Spinal cord (tissue), 10 donors: ENCODE data around the gene ABTB2. TPM values are rescaled to one million over a fixed set of nuclear protein-coding genes. Genes with fewer than 3 reads are reported as not detected.

Source experiments
- DNase-seq, 6 donors: peaks; one replicate each; pipeline versions ENCODE4 v3.0.0 to v3.0.0-alpha.2; 2013 to 2015; ENCODE audit warnings: low spot score in 6 of 6, low read depth in 4 of 6
- H3K27ac ChIP-seq: one replicate; pipeline ENCODE4 v1.5.1; 2013; ENCODE audit warnings: low read depth, low read length, control low read depth
- H3K27me3 ChIP-seq: one replicate; pipeline ENCODE4 v1.6.1; 2013; ENCODE audit warnings: low read length; ENCODE audit not compliant: control insufficient read depth, insufficient read depth
- H3K36me3 ChIP-seq: one replicate; pipeline ENCODE4 v1.6.1; 2013; ENCODE audit warnings: low read length; ENCODE audit not compliant: control insufficient read depth, insufficient read depth
- H3K4me1 ChIP-seq: one replicate; pipeline ENCODE4 v1.6.1; 2013; ENCODE audit warnings: low read length; ENCODE audit not compliant: control insufficient read depth, insufficient read depth
- H3K4me3 ChIP-seq: one replicate; pipeline ENCODE4 v1.5.1; 2013; ENCODE audit warnings: low read depth, low read length, control low read depth
- H3K9me3 ChIP-seq: one replicate; pipeline ENCODE4 v1.6.1; 2013; ENCODE audit warnings: low read length; ENCODE audit not compliant: control insufficient read depth, insufficient read depth
- WGBS: methylation state at CpG from one replicate; pipeline ENCODE4 v1.1.5; 2013; ENCODE audit warnings: missing lambda C conversion rate; ENCODE audit not compliant: insufficient coverage; 5-methylcytosine and 5-hydroxymethylcytosine counted together
- polyA plus RNA-seq, 2 donors: library from polyadenylated mRNA; unstranded; fragments of 120-200 nt; gene quantifications; one replicate each; pipeline ENCODE4 v1.2.1, GENCODE V29; 2013; ENCODE audit not compliant: insufficient read length in 2 of 2
- total RNA-seq, 2 donors: library from RNA; depleted of rRNA in 1 of 2; stranded (reverse); fragments of 120-200 nt in 1 of 2; fragments of >200 nt in 1 of 2; gene quantifications; one replicate each; pipeline versions ENCODE4 v1.2.3 to v1.2.4, GENCODE V29; 2013 to 2014
- donor health status: healthy.

Gene ABTB2
- total and polyA plus RNA-seq, 4 donors = 4.0 to 16.8 (median 9.4) TPM

GRCh38 chr11:34136420-34136819 is 221.4 kb downstream of the ABTB2 start:
- Histone ChIP-seq H3K36me3 (peaks cover 84% of the 10 kb centered on the region), H3K27ac (no peak overlapping the region), H3K27me3 (no peaks in the 10 kb centered on the region), H3K4me3 (no peak overlapping the region), H3K4me1 (no peaks in the 10 kb centered on the region), H3K9me3 (no peaks in the 10 kb centered on the region)
- 85% methylated on average over 5 of the region's 8 CpGs for WGBS
- DNase-seq = no peak

GRCh38 chr11:34135439-34135838 is 222.4 kb downstream of the ABTB2 start:
- H3K9me3 ChIP-seq = no peaks in the 10 kb centered on the region
- no peak for DNase-seq
- no peak overlapping the region for H3K27ac ChIP-seq
- H3K4me3 ChIP-seq = no peak overlapping the region
- H3K27me3 ChIP-seq = no peaks in the 10 kb centered on the region
- H3K36me3 ChIP-seq = peaks cover 85% of the 10 kb centered on the region
- no peaks in the 10 kb centered on the region for H3K4me1 ChIP-seq
- 88% methylated on average over 1 of the region's 3 CpGs for WGBS

DNA sequence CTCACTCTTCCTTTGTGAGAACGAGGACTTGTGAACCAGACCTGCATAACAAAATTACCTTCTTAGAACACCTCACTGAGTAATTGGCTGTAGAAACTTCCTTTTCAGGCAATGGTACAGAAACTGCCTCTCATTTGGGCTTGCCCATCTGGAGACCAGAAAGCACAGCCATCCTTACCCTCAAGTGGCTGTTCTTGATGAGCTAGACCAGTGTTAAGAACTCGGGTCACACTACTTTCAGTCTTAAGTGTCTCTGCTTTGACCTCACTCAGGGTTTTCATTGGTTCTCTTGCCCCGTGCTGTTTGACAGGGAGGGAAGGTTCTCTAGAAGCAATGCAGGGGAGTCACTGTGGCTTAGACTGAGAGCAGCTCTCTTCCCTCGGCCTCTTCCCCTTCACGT is 223.0 kb downstream of the ABTB2 start:
- WGBS = 89% methylated on average over 4 of the region's 5 CpGs

GRCh38 chr11:34132261-34132965 is 225.4 kb downstream of the ABTB2 start:
- no peaks in the 10 kb centered on the region for H3K27me3 ChIP-seq
- H3K4me3 ChIP-seq = no peak overlapping the region
- no peaks in the 10 kb centered on the region for H3K9me3 ChIP-seq
- no peak for DNase-seq
- no peaks in the 10 kb centered on the region for H3K4me1 ChIP-seq
- 88% methylated on average over 4 of the region's 4 CpGs for WGBS
- H3K27ac ChIP-seq = no peak overlapping the region
- peaks cover 74% of the 10 kb centered on the region for H3K36me3 ChIP-seq

More for the DNA sequence above, 223.0 kb downstream of the ABTB2 start:
- H3K36me3 ChIP-seq = peaks cover 81% of the 10 kb centered on the region
- no peaks in the 10 kb centered on the region for H3K9me3 ChIP-seq
- no peak overlapping the region for H3K27ac ChIP-seq
- H3K4me1 ChIP-seq = no peaks in the 10 kb centered on the region
- H3K4me3 ChIP-seq = no peak overlapping the region
- no peak for DNase-seq
- no peaks in the 10 kb centered on the region for H3K27me3 ChIP-seq

- Histone ChIP-seq H3K27ac (no peak overlapping the region), H3K4me1 (no peaks in the 10 kb centered on the region), H3K9me3 (no peaks in the 10 kb centered on the region), H3K4me3 (no peak overlapping the region), H3K36me3 (peaks cover 62% of the 10 kb centered on the region), H3K27me3 (no peaks in the 10 kb centered on the region)
- DNase-seq = no peak
- 100% methylated on average over 1 of the region's 3 CpGs for WGBS
Observed at GRCh38 chr11:34128824-34129223, 229.0 kb downstream of the ABTB2 start.

DNA sequence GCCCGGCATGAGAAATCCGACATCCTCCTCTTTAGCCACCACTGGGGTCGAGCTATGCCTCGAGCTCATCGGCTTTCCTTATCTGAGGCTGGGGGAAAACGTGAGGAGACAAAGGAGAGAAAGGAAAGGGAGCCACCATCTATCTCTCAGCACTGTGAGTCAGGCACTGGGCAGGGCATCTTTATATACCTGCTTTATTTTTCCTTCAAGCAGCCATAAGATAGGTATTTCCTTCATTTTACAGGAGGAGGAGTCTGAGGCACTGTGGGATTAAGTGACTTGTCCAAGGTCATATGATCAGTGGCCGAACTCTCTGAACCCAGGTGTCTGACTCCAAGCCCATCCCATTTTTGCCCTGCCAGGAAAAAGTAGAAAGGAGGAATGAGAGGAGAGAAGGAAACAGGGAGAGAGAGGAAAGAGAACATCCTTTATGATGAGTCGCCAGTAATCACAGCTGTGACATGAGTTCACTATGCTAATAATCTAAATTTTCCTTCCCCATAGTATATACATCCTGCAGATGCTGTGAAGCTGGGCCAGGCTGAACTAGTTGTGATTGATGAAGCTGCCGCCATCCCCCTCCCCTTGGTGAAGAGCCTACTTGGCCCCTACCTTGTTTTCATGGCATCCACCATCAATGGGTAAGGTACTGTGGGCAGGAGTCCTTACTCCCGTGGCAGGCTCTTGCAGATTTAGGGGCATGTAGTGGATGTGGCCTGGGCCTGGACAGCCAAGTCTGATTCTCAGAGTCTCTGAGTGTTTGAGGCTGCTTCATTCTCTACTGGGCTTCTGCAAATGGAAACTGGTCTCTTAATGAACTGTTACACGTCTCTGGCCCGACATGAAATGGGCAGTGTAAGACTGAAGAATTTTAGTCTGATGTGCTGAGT is 230.6 kb downstream of the ABTB2 start:
- Histone ChIP-seq H3K4me3 (no peak overlapping the region), H3K27ac (no peak overlapping the region), H3K4me1 (no peaks in the 10 kb centered on the region), H3K27me3 (no peaks in the 10 kb centered on the region), H3K36me3 (peaks cover 66% of the 10 kb centered on the region), H3K9me3 (no peaks in the 10 kb centered on the region)
- no peak for DNase-seq
- WGBS = 93% methylated on average over 5 of the region's 12 CpGs

- no CpG with 5 or more reads among the region's 4 CpGs for WGBS
- H3K4me1 ChIP-seq = no peaks in the 10 kb centered on the region
Observed at GRCh38 chr11:34124885-34125668, 232.7 kb downstream of the ABTB2 start.

GRCh38 chr11:34120651-34121050 is 237.2 kb downstream of the ABTB2 start:
- Histone ChIP-seq H3K4me1 (no peaks in the 10 kb centered on the region), H3K36me3 (peaks cover 69% of the 10 kb centered on the region), H3K27me3 (no peaks in the 10 kb centered on the region), H3K27ac (no peak overlapping the region), H3K9me3 (no peaks in the 10 kb centered on the region), H3K4me3 (no peak overlapping the region)
- WGBS = 88% methylated on average over 4 of the region's 4 CpGs
- DNase-seq = no peak

More at GRCh38 chr11:34124885-34125668, 232.7 kb downstream of the ABTB2 start:
- Histone ChIP-seq H3K9me3 (no peaks in the 10 kb centered on the region), H3K36me3 (peaks cover 62% of the 10 kb centered on the region), H3K27ac (no peak overlapping the region), H3K27me3 (no peaks in the 10 kb centered on the region), H3K4me3 (no peak overlapping the region)
- DNase-seq = no peak

- Histone ChIP-seq H3K27ac (no peak overlapping the region), H3K27me3 (no peaks in the 10 kb centered on the region), H3K36me3 (peaks cover 60% of the 10 kb centered on the region), H3K4me1 (no peaks in the 10 kb centered on the region), H3K4me3 (no peak overlapping the region), H3K9me3 (no peaks in the 10 kb centered on the region)
- no peak for DNase-seq
- WGBS = 100% methylated on average over 3 of the region's 5 CpGs
Observed at GRCh38 chr11:34114471-34114870, 243.3 kb downstream of the ABTB2 start.
